Prostate gland (tissue), 2 donors: Measurements from ENCODE around the gene BRD1. TPM values are rescaled to one million over a fixed set of nuclear protein-coding genes. Genes with fewer than 3 reads are reported as not detected.

ENCODE experiments used
- DNase-seq: peaks from one replicate; pipeline ENCODE4 v3.0.0-alpha.2; 2019; ENCODE audit warnings: low spot score
- H3K27ac ChIP-seq, 2 donors: fragments of 200-600 bp; sonication (generic); 2 replicates each; pipeline ENCODE4 v1.5.1; 2017 to 2019
- H3K27me3 ChIP-seq: fragments of 200-600 bp; sonication (generic); replicated peaks from 2 replicates; pipeline ENCODE4 v1.5.1; 2019; ENCODE audit not compliant: insufficient read depth
- H3K36me3 ChIP-seq, 2 donors: fragments of 200-600 bp; sonication (generic); 1 replicate in 1 of 2; 2 replicates in 1 of 2; pipeline versions ENCODE4 v1.5.1 to v1.8.1; 2017 to 2019
- H3K4me1 ChIP-seq: fragments of 200-600 bp; sonication (generic); replicated peaks from 2 replicates; pipeline ENCODE4 v1.5.1; 2019
- H3K4me3 ChIP-seq, 2 donors: fragments of 200-600 bp; sonication (generic); 2 replicates each; pipeline ENCODE4 v1.5.1; 2017 to 2019
- H3K9me3 ChIP-seq: fragments of 200-600 bp; sonication (generic); 2 replicates; pipeline ENCODE4 v1.5.1; 2017
- CTCF ChIP-seq, 4 experiments: fragments of 200-600 bp in 2 of 4; fragments of 450-650 bp in 2 of 4; sonication (generic) in 2 of 4; IDR thresholded peaks; 1 replicate in 3 of 4; 2 replicates in 1 of 4; pipeline ENCODE4 v1.5.1; 2016 to 2019; ENCODE audit warnings: antibody characterized with exemption in 4 of 4, mild to moderate bottlenecking in 2 of 4, moderate library complexity in 2 of 4
- POLR2A ChIP-seq: fragments of 450-650 bp; IDR thresholded peaks from one replicate; pipeline ENCODE4 v1.6.1; 2016; ENCODE audit warnings: antibody characterized with exemption, mild to moderate bottlenecking
- POLR2AphosphoS5 ChIP-seq: sonication (generic); formaldehyde crosslinking; IDR thresholded peaks from one replicate; pipeline ENCODE4 v1.6.1; 2017; ENCODE audit warnings: antibody characterized with exemption
- WGBS: methylation state at CpG from one replicate; pipeline ENCODE4 v1.1.5; 2018; 5-methylcytosine and 5-hydroxymethylcytosine counted together
- intact Hi-C: fragments of 100-400 bp; cut with DNase I; formaldehyde crosslinking; loops from one replicate; pipeline ENCODE4 v1.14.2; 2022
- total RNA-seq, 2 donors: library from RNA; depleted of rRNA; stranded (reverse); fragments of >200 nt; gene quantifications; one replicate each; pipeline ENCODE4 v1.1.0, GENCODE V29; 2016

BRD1 gene
- total RNA-seq = 10 to 100 TPM; 40.3 to 74.2 TPM

- no peak for DNase-seq
- 45% methylated on average over 13 of the region's 54 CpGs for WGBS
- Histone ChIP-seq H3K27ac (peak within 1 kb of the TSS; percentile 82 to 84), H3K4me1 (peaks cover 5% of the 10 kb centered on the region), H3K9me3 (no peaks in the 10 kb centered on the region), H3K27me3 (no peaks in the 10 kb centered on the region), H3K36me3 (peaks cover 0 to 7% of the 10 kb centered on the region in 2 donors), H3K4me3 (peak within 1 kb of the TSS; percentile 75 to 79)
- TF ChIP-seq POLR2AphosphoS5 = no peak
- peak; percentile 23 for TF ChIP-seq POLR2A
- intact Hi-C loops = no loop called here
Observed at GRCh38 chr22:49827853-49828598, at the start of gene BRD1. TSS of gene BRD1 (minus strand) at chr22:49827873. CDS start at chr22:49824317, 3,556 bp downstream.

GRCh38 chr22:49873228-49873940 is 45.7 kb upstream of the BRD1 start:
- Histone ChIP-seq H3K4me3 (no peak overlapping the region), H3K36me3 (no peaks in the 10 kb centered on the region), H3K4me1 (no peaks in the 10 kb centered on the region), H3K27ac (no peak overlapping the region), H3K27me3 (no peaks in the 10 kb centered on the region), H3K9me3 (no peaks in the 10 kb centered on the region)
- intact Hi-C loops = no loop called here
- no peak for DNase-seq
- no peak for TF ChIP-seq POLR2A
- TF ChIP-seq CTCF (IDR thresholded peaks at IDR 0.05) = no peak
- no peak for TF ChIP-seq POLR2AphosphoS5
- WGBS = 92% methylated on average over 16 of the region's 16 CpGs

GRCh38 chr22:49872347-49872746 is 44.7 kb upstream of the BRD1 start:
- Histone ChIP-seq H3K4me3 (no peak overlapping the region), H3K36me3 (no peaks in the 10 kb centered on the region), H3K4me1 (no peaks in the 10 kb centered on the region), H3K27ac (no peak overlapping the region), H3K27me3 (no peaks in the 10 kb centered on the region), H3K9me3 (no peaks in the 10 kb centered on the region)
- 98% methylated on average over 7 of the region's 7 CpGs for WGBS
- no peak for TF ChIP-seq POLR2A
- TF ChIP-seq POLR2AphosphoS5 = no peak
- no peak for TF ChIP-seq CTCF (IDR thresholded peaks at IDR 0.05)
- DNase-seq = no peak
- intact Hi-C loops = no loop called here

- intact Hi-C loops = no loop called here
Observed at GRCh38 chr22:49871482-49871881, 43.8 kb upstream of the BRD1 start.

More at GRCh38 chr22:49871482-49871881, 43.8 kb upstream of the BRD1 start:
- TF ChIP-seq POLR2AphosphoS5 (no peak), POLR2A (no peak), CTCF (IDR thresholded peaks at IDR 0.05) (no peak)
- no peak for DNase-seq
- no peak overlapping the region for H3K27ac ChIP-seq
- no peaks in the 10 kb centered on the region for H3K27me3 ChIP-seq
- H3K4me1 ChIP-seq = no peaks in the 10 kb centered on the region
- H3K4me3 ChIP-seq = no peak overlapping the region
- H3K36me3 ChIP-seq = no peaks in the 10 kb centered on the region
- H3K9me3 ChIP-seq = no peaks in the 10 kb centered on the region
- WGBS = 95% methylated on average over 4 of the region's 4 CpGs
